ENCODE data around the gene GPR160. TPM values are rescaled to one million over a fixed set of nuclear protein-coding genes. Genes with fewer than 3 reads are reported as not detected.
A peak's percentile ranks its signal among the peaks of the same experiment; 100 is the strongest.
"Not testable (repeated sequence)": the region's sequence is repeated elsewhere in the genome, so short reads cannot be mapped to it uniquely, and the experiment has no call there.

The GPR160 gene
- total and polyA plus RNA-seq, 2 donors from 2014 or later: 23.7 to 24.9 TPM

GRCh38 chr3:170012683-170013400 is 25.0 kb upstream of the GPR160 start:
- Histone ChIP-seq H3K36me3 (ENCODE audit: control insufficient read depth in 2 of 3, insufficient read depth in 3 of 3, low read length in 3 of 3) (no peaks in the 10 kb centered on the region), H3K9me3 (ENCODE audit: control insufficient read depth in 2 of 3, insufficient read depth in 1 of 3, low read length in 3 of 3) (no peaks in the 10 kb centered on the region), H3K27me3 (ENCODE audit: control insufficient read depth, insufficient read depth, low read length) (no peaks in the 10 kb centered on the region), H3K27ac (ENCODE audit: low read depth in 2 of 2, low read length in 2 of 2) (no peak overlapping the region), H3K4me1 (ENCODE audit: control insufficient read depth in 2 of 3, insufficient read depth in 2 of 3, low read depth in 1 of 3, low read length in 3 of 3) (no peaks in the 10 kb centered on the region), H3K9ac (ENCODE audit: low read length in 3 of 3) (no peak overlapping the region), H3K4me3 (ENCODE audit: low read length in 3 of 3) (no peak overlapping the region)
- intact Hi-C loops (cut with DNase I): no loop called here
- TF ChIP-seq, protein P1, sequence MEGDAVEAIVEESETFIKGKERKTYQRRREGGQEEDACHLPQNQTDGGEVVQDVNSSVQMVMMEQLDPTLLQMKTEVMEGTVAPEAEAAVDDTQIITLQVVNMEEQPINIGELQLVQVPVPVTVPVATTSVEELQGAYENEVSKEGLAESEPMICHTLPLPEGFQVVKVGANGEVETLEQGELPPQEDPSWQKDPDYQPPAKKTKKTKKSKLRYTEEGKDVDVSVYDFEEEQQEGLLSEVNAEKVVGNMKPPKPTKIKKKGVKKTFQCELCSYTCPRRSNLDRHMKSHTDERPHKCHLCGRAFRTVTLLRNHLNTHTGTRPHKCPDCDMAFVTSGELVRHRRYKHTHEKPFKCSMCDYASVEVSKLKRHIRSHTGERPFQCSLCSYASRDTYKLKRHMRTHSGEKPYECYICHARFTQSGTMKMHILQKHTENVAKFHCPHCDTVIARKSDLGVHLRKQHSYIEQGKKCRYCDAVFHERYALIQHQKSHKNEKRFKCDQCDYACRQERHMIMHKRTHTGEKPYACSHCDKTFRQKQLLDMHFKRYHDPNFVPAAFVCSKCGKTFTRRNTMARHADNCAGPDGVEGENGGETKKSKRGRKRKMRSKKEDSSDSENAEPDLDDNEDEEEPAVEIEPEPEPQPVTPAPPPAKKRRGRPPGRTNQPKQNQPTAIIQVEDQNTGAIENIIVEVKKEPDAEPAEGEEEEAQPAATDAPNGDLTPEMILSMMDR (IDR thresholded peaks at IDR 0.05; ENCODE audit: borderline replicate concordance, extremely low read depth, insufficient read depth): no peak
- DNase-seq: peak in 1 of 5 donors; percentile 11
- no peak for FAIRE-seq

GRCh38 chr3:170016057-170016456 is 21.7 kb upstream of the GPR160 start:
- no peak overlapping the region for H3K4me3 ChIP-seq (ENCODE audit: low read length in 3 of 3)
- no peaks in the 10 kb centered on the region for H3K27me3 ChIP-seq (ENCODE audit: control insufficient read depth, insufficient read depth, low read length)
- FAIRE-seq: no peak
- H3K36me3 ChIP-seq (ENCODE audit: control insufficient read depth in 2 of 3, insufficient read depth in 3 of 3, low read length in 3 of 3): no peaks in the 10 kb centered on the region
- intact Hi-C loops (cut with DNase I): no loop called here
- DNase-seq: no peak
- H3K9me3 ChIP-seq (ENCODE audit: control insufficient read depth in 2 of 3, insufficient read depth in 1 of 3, low read length in 3 of 3): no peaks in the 10 kb centered on the region
- no peak overlapping the region for H3K9ac ChIP-seq (ENCODE audit: low read length in 3 of 3)
- H3K4me1 ChIP-seq (ENCODE audit: control insufficient read depth in 2 of 3, insufficient read depth in 2 of 3, low read depth in 1 of 3, low read length in 3 of 3): no peaks in the 10 kb centered on the region
- TF ChIP-seq, protein P1 (IDR thresholded peaks at IDR 0.05; ENCODE audit: borderline replicate concordance, extremely low read depth, insufficient read depth): no peak
- no peak overlapping the region for H3K27ac ChIP-seq (ENCODE audit: low read depth in 2 of 2, low read length in 2 of 2)

DNA sequence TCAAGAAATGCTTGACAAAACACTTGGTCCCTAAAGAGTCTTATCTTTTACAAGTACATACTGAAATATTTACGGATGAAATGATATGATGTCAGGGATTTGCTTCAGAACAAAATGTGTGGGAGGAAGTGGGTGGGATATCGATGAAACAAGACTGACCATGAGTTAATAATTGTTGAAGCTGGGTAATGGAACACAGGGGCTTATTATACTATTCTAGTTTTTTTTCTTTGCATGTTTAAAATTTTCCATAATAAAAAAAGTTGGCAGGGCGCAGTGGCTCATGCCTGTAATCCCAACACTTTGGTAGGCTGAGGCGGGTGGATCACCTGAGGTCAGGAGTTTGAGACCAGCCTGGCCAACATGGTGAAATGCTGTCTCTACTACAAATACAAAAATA is 18.5 kb upstream of the GPR160 start:
- H3K4me3 ChIP-seq (ENCODE audit: low read length in 3 of 3); H3K9ac ChIP-seq (ENCODE audit: low read length in 3 of 3); FAIRE-seq; H3K4me1 ChIP-seq (ENCODE audit: control insufficient read depth in 2 of 3, insufficient read depth in 2 of 3, low read depth in 1 of 3, low read length in 3 of 3); intact Hi-C loops (cut with DNase I); H3K27me3 ChIP-seq (ENCODE audit: control insufficient read depth, insufficient read depth, low read length); H3K9me3 ChIP-seq (ENCODE audit: control insufficient read depth in 2 of 3, insufficient read depth in 1 of 3, low read length in 3 of 3); H3K27ac ChIP-seq (ENCODE audit: low read depth in 2 of 2, low read length in 2 of 2); H3K36me3 ChIP-seq (ENCODE audit: control insufficient read depth in 2 of 3, insufficient read depth in 3 of 3, low read length in 3 of 3): not testable (repeated sequence)
- DNase-seq: peak in 2 of 5 donors; percentile 37 to 40

- Histone ChIP-seq H3K9me3 (ENCODE audit: control insufficient read depth in 2 of 3, insufficient read depth in 1 of 3, low read length in 3 of 3) (no peaks in the 10 kb centered on the region), H3K9ac (ENCODE audit: low read length in 3 of 3) (no peak overlapping the region), H3K27me3 (ENCODE audit: control insufficient read depth, insufficient read depth, low read length) (no peaks in the 10 kb centered on the region), H3K36me3 (ENCODE audit: control insufficient read depth in 2 of 3, insufficient read depth in 3 of 3, low read length in 3 of 3) (no peaks in the 10 kb centered on the region), H3K4me1 (ENCODE audit: control insufficient read depth in 2 of 3, insufficient read depth in 2 of 3, low read depth in 1 of 3, low read length in 3 of 3) (no peaks in the 10 kb centered on the region), H3K27ac (ENCODE audit: low read depth in 2 of 2, low read length in 2 of 2) (no peak overlapping the region), H3K4me3 (ENCODE audit: low read length in 3 of 3) (no peak overlapping the region)
- TF ChIP-seq, protein P1 (IDR thresholded peaks at IDR 0.05; ENCODE audit: borderline replicate concordance, extremely low read depth, insufficient read depth): no peak
- FAIRE-seq: no peak
- DNase-seq: no peak
- intact Hi-C loops (cut with DNase I): no loop called here
Measured at GRCh38 chr3:170021083-170021482, 16.7 kb upstream of the GPR160 start.

Measured in kidney (tissue), 14 donors.